Measurements from ENCODE around the gene KCNH4.

- TF ChIP-seq CTCF (IDR thresholded peaks at IDR 0.05) (no peak), POLR2A (IDR thresholded peaks at IDR 0.05) (no peak)
Measured at GRCh38 chr17:42190491-42191274, 9.7 kb upstream of the KCNH4 start.

Measured in Peyer's patch (tissue), 4 donors.